ENCODE results near the gene CAV2. TPM values are rescaled to one million over a fixed set of nuclear protein-coding genes. Genes with fewer than 3 reads are reported as not detected.

The CAV2 gene
- total and polyA plus RNA-seq, 2 of the 8 experiments (the other 6 are each of a cell fraction or from before 2014, with no cell fraction given): 2.8 to 4.7 TPM

- Histone ChIP-seq H3K4me1 (replicated peaks in 1 of 4; ENCODE audit: control insufficient read depth in 3 of 4, insufficient read depth in 4 of 4, low read length in 3 of 4) (peaks cover 2 to 12% (median 9%) of the 10 kb centered on the region in 4 experiments; a peak in 5 of 7 replicates), H2BK120ac (replicated peaks; ENCODE audit: low read depth, low read length) (no peak within 1 kb of the TSS), H3K4ac (replicated peaks; ENCODE audit: insufficient read length, low read depth, low read length) (peak within 1 kb of the TSS; percentile 61), H3K79me2 (ENCODE audit: control insufficient read depth in 1 of 2, insufficient read depth in 2 of 2, low read length in 2 of 2) (no peaks in the 10 kb centered on the region; a peak in 1 of 4 replicates), H3K56ac (replicated peaks; ENCODE audit: insufficient read length, low read depth, low read length) (peak within 1 kb of the TSS; percentile 25), H3K27ac (ENCODE audit: low read depth, low read length) (no peak within 1 kb of the TSS), H2AK5ac (ENCODE audit: low read depth, low read length) (no peak within 1 kb of the TSS), H2BK15ac (ENCODE audit: low read length) (no peak within 1 kb of the TSS; the same call in 1 of the 2 replicates), H2AFZ (ENCODE audit: low read length) (peak within 1 kb of the TSS; percentile 16; the same call in 1 of the 2 replicates), H4K5ac (ENCODE audit: insufficient read length, low read depth, low read length) (peak within 1 kb of the TSS; percentile 56), H3K18ac (ENCODE audit: extremely low read depth, low read length) (peak within 1 kb of the TSS; percentile 71), H2BK12ac (ENCODE audit: low read depth, low read length) (peak within 1 kb of the TSS; percentile 81), H4K8ac (ENCODE audit: extremely low read depth, insufficient read depth, low read length) (peak within 1 kb of the TSS; percentile 79), H3K23me2 (ENCODE audit: low read depth, low read length) (peaks cover 19% of the 10 kb centered on the region), H4K91ac (replicated peaks; ENCODE audit: insufficient read length, low read length) (no peak within 1 kb of the TSS), H3K36me3 (ENCODE audit: control insufficient read depth in 2 of 4, insufficient read depth in 4 of 4, low read length in 3 of 4) (no peaks in the 10 kb centered on the region), H3K9me3 (ENCODE audit: insufficient read depth in 2 of 2, low read depth in 1 of 2, low read length in 1 of 2) (no peaks in the 10 kb centered on the region), H3K27me3 (replicated peaks in 1 of 4; ENCODE audit: control insufficient read depth in 3 of 4, extremely low read depth in 1 of 4, insufficient read depth in 3 of 4, low read length in 3 of 4) (peaks cover 0 to 20% (median 12%) of the 10 kb centered on the region in 4 experiments; a peak in 6 of 7 replicates), H3K9ac (replicated peaks in 1 of 4; ENCODE audit: extremely low read depth in 1 of 4, low read depth in 3 of 4, low read length in 3 of 4) (no peak within 1 kb of the TSS; a peak in 1 of 7 replicates), H2BK5ac (ENCODE audit: low read depth, low read length) (peak within 1 kb of the TSS; percentile 38; the same call in 1 of the 2 replicates), H3K23ac (ENCODE audit: insufficient read length) (no peak within 1 kb of the TSS), H3K79me1 (ENCODE audit: low read depth, low read length) (no peaks in the 10 kb centered on the region), H4K20me1 (replicated peaks in 1 of 2; ENCODE audit: control insufficient read depth in 1 of 2, insufficient read depth in 2 of 2, low read length in 2 of 2) (no peaks in the 10 kb centered on the region), H2BK20ac (ENCODE audit: low read length) (peak within 1 kb of the TSS; percentile 75; the same call in 1 of the 2 replicates), H3K14ac (ENCODE audit: insufficient read length) (no peak within 1 kb of the TSS), H3K4me2 (ENCODE audit: insufficient read depth in 1 of 2, low read depth in 2 of 2, low read length in 2 of 2) (peak within 1 kb of the TSS; percentile 94 to 99), H3K4me3 (ENCODE audit: extremely low read depth in 1 of 4, insufficient read depth in 2 of 4, low read depth in 3 of 4, low read length in 4 of 4) (peak within 1 kb of the TSS; percentile 72 to 97 (median 73))
- DNase-seq (ENCODE audit: low read depth in 1 of 2, low spot score in 2 of 2) (peak; percentile 76 to 77), FAIRE-seq (no peak)
- POLR2A ChIA-PET (ENCODE audit: partially characterized antibody): interaction anchor here (1.6 kb wide), 1 partner anchor 298 kb away, joined by 3 read pairs; no protein-coding TSS in a partner anchor
- CTCF ChIA-PET (ENCODE audit: partially characterized antibody): interaction anchor here (1.0 to 6.0 kb wide), 11 partner anchors 12 to 798 kb away, joined by 3 to 54 read pairs (median 8); partner anchors contain the start of genes CAV2 and WNT2
- 1% methylated on average over 30 of the region's 42 CpGs; no CpG with 5 or more reads in 1 of the 2 experiments for WGBS, 2 experiments (ENCODE audit: extremely low coverage in 1 of 2, insufficient coverage in 1 of 2, insufficient read length in 1 of 2, insufficient replicate concordance in 2 of 2, low coverage in 1 of 2, low lambda C conversion rate in 2 of 2, missing lambda C conversion rate in 1 of 2)
- no peak for TF ChIP-seq TCF12 (IDR thresholded peaks at IDR 0.05; ENCODE audit: low read depth, low read length)
- peak; percentile 67 for TF ChIP-seq SAP30 (IDR thresholded peaks at IDR 0.05; ENCODE audit: insufficient read depth, insufficient replicate concordance, low read length)
- TF ChIP-seq RXRA (IDR thresholded peaks at IDR 0.05; ENCODE audit: insufficient read depth, low read depth, low read length): no peak
- TF ChIP-seq NANOG (IDR thresholded peaks at IDR 0.05; ENCODE audit: insufficient read depth, low read depth, low read length, poor library complexity, severe bottlenecking): peak; percentile 22
- peak; percentile 22 for TF ChIP-seq KDM4A (IDR thresholded peaks at IDR 0.05; ENCODE audit: low read depth, low read length, severe bottlenecking)
- TF ChIP-seq RAD21 (IDR thresholded peaks at IDR 0.05 in 1 of 2, conservative IDR thresholded peaks at IDR 0.05 in 1 of 2; ENCODE audit: low read depth in 2 of 2, low read length in 2 of 2): peak; percentile 2 to 21; a peak in 2 of 4 replicates
- no peak; the same call in none of the 2 replicates for TF ChIP-seq RBBP5 (IDR thresholded peaks at IDR 0.05; ENCODE audit: borderline replicate concordance, low read depth, low read length)
- TF ChIP-seq SIN3A (conservative IDR thresholded peaks at IDR 0.05 in 1 of 2, IDR thresholded peaks at IDR 0.05 in 1 of 2; ENCODE audit: low read depth in 1 of 2, low read length in 2 of 2): peak in 1 of 2 experiments; percentile 53; a peak in 1 of 4 replicates
- TF ChIP-seq E2F6 (IDR thresholded peaks at IDR 0.05): peak; percentile 41; the same call in 1 of the 2 replicates
Measured at GRCh38 chr7:116524609-116525297, 25.2 kb downstream of the CAV2 start, which contains the start of gene CAV1. Gene CAV1, plus strand, starts transcription at chr7:116525036. Its CDS starts 27 bp downstream, at chr7:116525063.
